ENCODE results near the gene SRPX.

- TF ChIP-seq CTCF (IDR thresholded peaks at IDR 0.05), result no peak
- no peak for TF ChIP-seq REST (IDR thresholded peaks at IDR 0.05; ENCODE audit: insufficient read depth in 1 of 2, low read depth in 2 of 2, low read length in 1 of 2)
Measured at GRCh38 chrX:38165023-38165422, 55.6 kb downstream of the SRPX start.
